Right lobe of liver (tissue), 4 donors: ENCODE results near the gene IFIT1B.

ENCODE experiments used
- POLR2A ChIP-seq: fragments of 450-650 bp; IDR thresholded peaks from one replicate; pipeline ENCODE4 v1.6.1; 2017; ENCODE audit warnings: antibody characterized with exemption, mild to moderate bottlenecking
- TF ChIP-seq, protein P1 (sequence below), 4 donors: fragments of 200-600 bp in 3 of 4; fragments of 450-650 bp in 1 of 4; IDR thresholded peaks; one replicate each; pipeline versions ENCODE4 v1.5.1 to v1.8.0; 2016 to 2022; ENCODE audit warnings: antibody characterized with exemption in 4 of 4, mild to moderate bottlenecking in 2 of 4
- donor health status: DM: no; HTN: no; CAD: no.
- donor health status: DM: no; HTN: no; CAD: no.
- donor health status: DM: no; HTN: yes; CAD: no.

GRCh38 chr10:89352802-89353201, 25.1 kb upstream of the IFIT1B start:
- TF ChIP-seq, protein P1, sequence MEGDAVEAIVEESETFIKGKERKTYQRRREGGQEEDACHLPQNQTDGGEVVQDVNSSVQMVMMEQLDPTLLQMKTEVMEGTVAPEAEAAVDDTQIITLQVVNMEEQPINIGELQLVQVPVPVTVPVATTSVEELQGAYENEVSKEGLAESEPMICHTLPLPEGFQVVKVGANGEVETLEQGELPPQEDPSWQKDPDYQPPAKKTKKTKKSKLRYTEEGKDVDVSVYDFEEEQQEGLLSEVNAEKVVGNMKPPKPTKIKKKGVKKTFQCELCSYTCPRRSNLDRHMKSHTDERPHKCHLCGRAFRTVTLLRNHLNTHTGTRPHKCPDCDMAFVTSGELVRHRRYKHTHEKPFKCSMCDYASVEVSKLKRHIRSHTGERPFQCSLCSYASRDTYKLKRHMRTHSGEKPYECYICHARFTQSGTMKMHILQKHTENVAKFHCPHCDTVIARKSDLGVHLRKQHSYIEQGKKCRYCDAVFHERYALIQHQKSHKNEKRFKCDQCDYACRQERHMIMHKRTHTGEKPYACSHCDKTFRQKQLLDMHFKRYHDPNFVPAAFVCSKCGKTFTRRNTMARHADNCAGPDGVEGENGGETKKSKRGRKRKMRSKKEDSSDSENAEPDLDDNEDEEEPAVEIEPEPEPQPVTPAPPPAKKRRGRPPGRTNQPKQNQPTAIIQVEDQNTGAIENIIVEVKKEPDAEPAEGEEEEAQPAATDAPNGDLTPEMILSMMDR (IDR thresholded peaks at IDR 0.05) = no peak
- TF ChIP-seq POLR2A = no peak
